Measurements from ENCODE around the gene MICAL2.

DNA sequence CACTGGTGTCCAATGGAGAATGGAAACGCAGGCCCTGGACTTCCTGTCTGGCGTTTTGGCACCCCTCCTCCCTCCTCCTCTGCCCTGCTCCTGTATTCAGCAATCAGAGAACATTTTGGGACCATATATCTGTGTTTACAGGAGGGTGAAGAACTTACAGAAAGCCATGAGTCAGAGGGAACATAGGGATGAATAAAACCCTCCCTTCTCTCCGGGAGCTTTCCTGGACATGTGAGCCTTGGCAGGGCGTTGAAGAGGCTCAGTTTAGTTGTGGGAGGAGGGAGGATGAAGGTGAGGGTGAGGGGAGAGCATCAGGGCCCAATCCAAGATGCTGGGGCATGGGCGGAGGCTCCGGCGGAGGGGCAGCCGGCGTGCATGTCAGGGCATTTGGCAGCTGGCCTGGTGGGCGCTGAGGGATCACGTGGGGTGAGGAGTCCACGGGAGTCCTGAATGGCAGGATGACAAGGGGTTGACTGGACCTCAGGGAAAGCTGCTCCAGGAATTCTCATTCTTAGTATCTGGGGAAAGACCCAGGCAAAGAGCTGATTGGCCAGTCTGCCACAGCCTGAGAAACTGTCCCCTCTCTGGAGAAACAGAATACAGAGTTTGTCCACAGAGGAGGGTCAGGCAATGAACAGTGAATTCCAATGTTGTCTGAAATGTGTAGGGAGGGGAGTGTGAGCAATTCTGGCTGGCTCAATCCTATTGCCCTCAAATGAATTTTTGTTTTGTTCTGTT is 28.9 kb downstream of the MICAL2 start:
- TF ChIP-seq CTCF (IDR thresholded peaks at IDR 0.05), result no peak
- TF ChIP-seq POLR2A (IDR thresholded peaks at IDR 0.05), result no peak
